HG03521 (cell line): ENCODE measurements around the gene ATP5MK.
"Not testable (repeated sequence)": the region's sequence is repeated elsewhere in the genome, so short reads cannot be mapped to it uniquely, and the experiment has no call there.

Source experiments
- ATAC-seq: cut with Tn5 transposase; IDR thresholded peaks from one replicate; pipeline ENCODE4 v1.9.1; 2021; ENCODE audit warnings: mild to moderate bottlenecking, moderate library complexity; ENCODE audit not compliant: unreplicated experiment

Gene ATP5MK

GRCh38 chr10:103397191-103397825 is 1.0 kb upstream of the ATP5MK start:
- no peak for ATAC-seq

- no peak for ATAC-seq
Observed at GRCh38 chr10:103396789-103397087, 463 bp upstream of the ATP5MK start.

- no peak for ATAC-seq
Observed at GRCh38 chr10:103395754-103396066, 565 bp downstream of the ATP5MK start.

GRCh38 chr10:103394180-103394579 is 2.1 kb downstream of the ATP5MK start:
- no peak for ATAC-seq

GRCh38 chr10:103382769-103383168 is 13.5 kb downstream of the ATP5MK start:
- ATAC-seq: no peak

- no peak for ATAC-seq
Observed at GRCh38 chr10:103374263-103374662, 22.0 kb downstream of the ATP5MK start.

GRCh38 chr10:103373544-103373943 is 22.7 kb downstream of the ATP5MK start:
- peak; percentile 45 for ATAC-seq

GRCh38 chr10:103367782-103368518 is 28.3 kb downstream of the ATP5MK start, which contains the start of gene TAF5:
TSS of gene TAF5 (plus strand) at chr10:103367976. CDS start at chr10:103367990, 14 bp downstream.
- ATAC-seq: peak; percentile 64

- ATAC-seq: no peak
Observed at GRCh38 chr10:103367379-103367781, 28.9 kb downstream of the ATP5MK start.

GRCh38 chr10:103360791-103361190 is 35.5 kb downstream of the ATP5MK start:
- ATAC-seq: not testable (repeated sequence)

GRCh38 chr10:103359493-103359892 is 36.8 kb downstream of the ATP5MK start:
- ATAC-seq: not testable (repeated sequence)

- no peak for ATAC-seq
Observed at GRCh38 chr10:103355906-103356599, 40.2 kb downstream of the ATP5MK start.

- not testable (repeated sequence) for ATAC-seq
Observed at GRCh38 chr10:103354567-103354966, 41.7 kb downstream of the ATP5MK start.

GRCh38 chr10:103353281-103353680 is 43.0 kb downstream of the ATP5MK start:
- ATAC-seq: no peak

- peak; percentile 85 for ATAC-seq
Observed at GRCh38 chr10:103350517-103351260, 45.6 kb downstream of the ATP5MK start, which contains the start of gene PCGF6. TSS of gene PCGF6 (minus strand) at chr10:103351140. CDS start at chr10:103351066, 74 bp downstream.

GRCh38 chr10:103350175-103350516 is 46.1 kb downstream of the ATP5MK start:
- ATAC-seq: no peak
